Right lobe of liver (tissue), 6 donors: ENCODE results near the gene H1-8. TPM values are rescaled to one million over a fixed set of nuclear protein-coding genes. Genes with fewer than 3 reads are reported as not detected.

ENCODE experiments used
- ATAC-seq, 4 donors: fragments of 200-7000 bp; cut with Tn5 transposase; one replicate each; pipeline ENCODE4 v1.9.1; 2020; ENCODE audit warnings: mild to moderate bottlenecking in 4 of 4, moderate library complexity in 4 of 4
- DNase-seq, 3 donors: peaks; one replicate each; pipeline ENCODE4 v3.0.0-alpha.2; 2020
- H3K27ac ChIP-seq, 3 donors: fragments of 200-600 bp; one replicate each; pipeline ENCODE4 v1.8.0; 2022
- H3K27me3 ChIP-seq, 2 donors: fragments of 200-600 bp; one replicate each; pipeline ENCODE4 v1.8.0; 2022
- H3K36me3 ChIP-seq, 4 donors: fragments of 200-600 bp; sonication (generic) in 1 of 4; one replicate each; pipeline versions ENCODE4 v1.5.1 to v1.8.0; 2017 to 2022; ENCODE audit warnings: control low read depth in 1 of 4
- H3K4me1 ChIP-seq, 4 donors: fragments of 200-600 bp; sonication (generic) in 1 of 4; one replicate each; pipeline versions ENCODE4 v1.5.1 to v1.8.0; 2017 to 2022; ENCODE audit warnings: control low read depth in 1 of 4
- H3K4me3 ChIP-seq, 3 donors: fragments of 200-600 bp; one replicate each; pipeline ENCODE4 v1.8.0; 2022
- H3K9me3 ChIP-seq, 4 donors: fragments of 200-600 bp; sonication (generic) in 1 of 4; one replicate each; pipeline versions ENCODE4 v1.5.1 to v1.8.0; 2017 to 2022; ENCODE audit warnings: control low read depth in 1 of 4
- POLR2A ChIP-seq: fragments of 450-650 bp; IDR thresholded peaks from one replicate; pipeline ENCODE4 v1.6.1; 2017; ENCODE audit warnings: antibody characterized with exemption, mild to moderate bottlenecking
- WGBS: methylation state at CpG from one replicate; pipeline ENCODE4 v1.1.6; 2018; ENCODE audit warnings: low coverage, low lambda C conversion rate; ENCODE audit not compliant: insufficient coverage; ENCODE audit errors: missing lambda C conversion rate; 5-methylcytosine and 5-hydroxymethylcytosine counted together
- intact Hi-C, 2 donors: fragments of 100-400 bp; cut with DNase I; formaldehyde crosslinking; loops; one replicate each; pipeline versions ENCODE4 v1.11.2 to v1.14.1; 2022
- total RNA-seq, 6 experiments: library from RNA; depleted of rRNA in 2 of 6; stranded (reverse); fragments of >200 nt in 2 of 6; fragmentation: NEBNext Ultra II Directional in 3 of 6; extraction: Animal tissue kit (Norgen Biotek cat#: 25700) in 3 of 6; gene quantifications; one replicate each; pipeline versions ENCODE4 v1.1.0 to v1.2.4, GENCODE V29; 2016 to 2023
- TF ChIP-seq, protein P1 (sequence below), 4 donors: fragments of 200-600 bp in 3 of 4; fragments of 450-650 bp in 1 of 4; IDR thresholded peaks; one replicate each; pipeline versions ENCODE4 v1.5.1 to v1.8.0; 2016 to 2022; ENCODE audit warnings: antibody characterized with exemption in 4 of 4, mild to moderate bottlenecking in 2 of 4
- donor health status: DM: no; HTN: yes; CAD: no.
- donor health status: DM: no; HTN: no; CAD: no.
- donor health status: DM: no; HTN: no; CAD: no.
- donor health status: DM: no; HTN: yes; CAD: no.
- donor health status: DM: no; HTN: yes; CAD: no.

The H1-8 gene
- total RNA-seq, 6 experiments from 2014 or later = not detected

DNA sequence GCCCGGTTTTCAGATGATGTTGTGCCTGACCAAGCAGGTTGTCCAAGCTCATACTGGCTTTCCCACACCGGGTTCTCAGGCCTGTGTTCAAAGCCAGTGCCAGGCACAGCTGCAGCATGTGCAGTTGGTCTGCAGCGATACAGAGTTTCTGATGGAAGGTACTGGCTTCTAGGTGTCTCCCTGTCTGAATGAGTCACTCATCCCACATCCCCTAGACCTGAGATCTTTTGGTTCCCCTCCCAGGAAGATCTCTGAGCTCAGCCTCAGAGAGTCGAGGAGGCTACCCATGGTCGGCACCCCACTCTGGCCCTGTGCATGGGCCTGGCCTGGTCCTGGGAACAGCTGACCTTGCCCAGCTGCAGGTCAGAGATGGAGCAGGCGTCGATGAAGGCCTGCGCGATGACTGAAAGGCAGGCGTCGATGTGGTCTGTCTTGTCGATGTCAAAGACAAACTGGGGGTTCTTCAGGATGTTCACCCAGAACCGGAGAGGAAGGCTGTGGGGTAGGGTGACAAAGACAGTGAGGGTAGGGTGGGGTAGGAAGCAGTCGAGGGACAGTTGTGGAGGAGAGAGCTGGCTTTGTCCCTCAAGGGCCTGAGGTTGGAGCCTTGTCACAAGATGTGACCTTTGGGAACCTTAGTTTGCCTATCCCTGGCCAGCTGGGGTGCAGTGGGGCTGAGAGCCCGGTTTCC is 15.3 kb downstream of the H1-8 start:
- Histone ChIP-seq H3K4me3 (no peak overlapping the region), H3K9me3 (no peaks in the 10 kb centered on the region), H3K27ac (no peak overlapping the region), H3K27me3 (no peaks in the 10 kb centered on the region), H3K36me3 (no peaks in the 10 kb centered on the region), H3K4me1 (peaks cover 0 to 5% (median 0%) of the 10 kb centered on the region in 4 donors)
- WGBS = 72% methylated on average over 11 of the region's 15 CpGs
- TF ChIP-seq, protein P1, sequence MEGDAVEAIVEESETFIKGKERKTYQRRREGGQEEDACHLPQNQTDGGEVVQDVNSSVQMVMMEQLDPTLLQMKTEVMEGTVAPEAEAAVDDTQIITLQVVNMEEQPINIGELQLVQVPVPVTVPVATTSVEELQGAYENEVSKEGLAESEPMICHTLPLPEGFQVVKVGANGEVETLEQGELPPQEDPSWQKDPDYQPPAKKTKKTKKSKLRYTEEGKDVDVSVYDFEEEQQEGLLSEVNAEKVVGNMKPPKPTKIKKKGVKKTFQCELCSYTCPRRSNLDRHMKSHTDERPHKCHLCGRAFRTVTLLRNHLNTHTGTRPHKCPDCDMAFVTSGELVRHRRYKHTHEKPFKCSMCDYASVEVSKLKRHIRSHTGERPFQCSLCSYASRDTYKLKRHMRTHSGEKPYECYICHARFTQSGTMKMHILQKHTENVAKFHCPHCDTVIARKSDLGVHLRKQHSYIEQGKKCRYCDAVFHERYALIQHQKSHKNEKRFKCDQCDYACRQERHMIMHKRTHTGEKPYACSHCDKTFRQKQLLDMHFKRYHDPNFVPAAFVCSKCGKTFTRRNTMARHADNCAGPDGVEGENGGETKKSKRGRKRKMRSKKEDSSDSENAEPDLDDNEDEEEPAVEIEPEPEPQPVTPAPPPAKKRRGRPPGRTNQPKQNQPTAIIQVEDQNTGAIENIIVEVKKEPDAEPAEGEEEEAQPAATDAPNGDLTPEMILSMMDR (IDR thresholded peaks at IDR 0.05) = no peak
- TF ChIP-seq POLR2A = no peak
- ATAC-seq (no peak), DNase-seq (no peak)
- intact Hi-C loops = no loop called here

DNA sequence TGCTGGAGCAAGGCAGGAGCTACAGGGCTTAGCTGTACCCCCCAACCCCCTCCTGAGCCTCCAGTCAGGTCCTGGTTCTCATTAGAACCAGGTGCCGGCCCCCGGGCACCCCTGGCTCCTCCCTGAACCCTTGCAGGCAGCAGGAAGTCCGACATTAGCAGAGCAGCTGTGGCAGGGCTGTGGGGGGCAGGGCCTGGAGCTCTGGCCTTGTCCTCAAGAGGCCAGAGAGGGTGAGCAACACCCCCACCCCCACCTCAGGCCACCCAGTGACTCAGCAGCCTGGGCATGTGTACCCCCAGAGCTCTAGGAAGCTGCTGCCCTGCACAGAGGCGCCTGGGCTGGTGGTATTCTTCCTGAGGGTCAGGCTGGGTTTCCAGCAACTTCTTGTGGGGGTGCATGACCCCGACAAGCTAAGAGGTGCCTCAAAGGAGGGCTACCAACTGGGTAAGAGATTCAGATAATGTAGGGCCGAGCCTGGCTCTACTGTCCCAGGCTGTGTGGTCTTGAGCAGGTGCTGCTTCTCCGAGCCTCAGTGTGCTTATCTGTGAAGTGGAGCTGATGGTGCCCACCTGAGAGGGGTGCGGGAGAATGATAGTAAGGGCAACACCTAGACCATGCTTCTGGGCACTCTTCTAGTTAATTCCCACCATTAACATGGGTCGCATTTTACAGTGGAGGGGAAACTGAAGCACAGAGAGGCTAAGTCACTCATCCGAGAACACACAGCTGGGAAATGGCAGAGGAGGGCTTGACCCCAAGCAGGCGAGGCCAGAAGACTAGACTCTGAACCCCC is 16.0 kb downstream of the H1-8 start:
- H3K4me3 ChIP-seq = no peak overlapping the region
- intact Hi-C loops = no loop called here
- WGBS = 46% methylated on average over 2 of the region's 11 CpGs
- no peak for TF ChIP-seq POLR2A
- TF ChIP-seq, protein P1 (IDR thresholded peaks at IDR 0.05) = no peak
- H3K9me3 ChIP-seq = no peaks in the 10 kb centered on the region
- H3K36me3 ChIP-seq = no peaks in the 10 kb centered on the region
- no peaks in the 10 kb centered on the region for H3K27me3 ChIP-seq
- H3K4me1 ChIP-seq = peaks cover 0 to under 1% (median 0%) of the 10 kb centered on the region in 4 donors
- DNase-seq (no peak), ATAC-seq (no peak)
- H3K27ac ChIP-seq = no peak overlapping the region

DNA sequence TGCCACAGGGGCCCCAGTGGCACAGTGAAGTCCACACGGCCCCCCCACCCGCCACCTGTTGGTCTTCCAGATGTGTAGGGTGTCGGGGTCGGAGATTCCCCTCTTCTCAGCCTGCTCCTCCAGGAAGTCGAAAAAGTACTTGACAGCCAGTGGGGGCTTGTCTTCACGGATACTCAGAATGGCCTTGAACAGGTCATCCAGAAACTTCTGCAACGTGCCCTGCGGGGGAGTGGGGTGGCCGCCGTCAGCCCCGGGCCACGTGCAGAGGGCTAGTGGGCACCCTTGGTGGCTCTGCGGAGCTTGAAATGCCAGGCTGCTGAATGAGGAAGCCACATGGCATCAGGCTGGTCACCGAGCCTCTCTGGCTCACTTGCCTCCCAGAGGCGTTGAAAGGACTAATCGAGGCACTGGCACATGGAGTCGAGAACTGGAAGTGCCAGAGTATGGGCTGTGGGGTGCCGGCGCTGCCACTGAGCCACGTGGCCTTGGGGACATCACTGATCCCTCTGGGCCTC is 16.6 kb downstream of the H1-8 start:
- TF ChIP-seq POLR2A = no peak
- TF ChIP-seq, protein P1 (IDR thresholded peaks at IDR 0.05) = no peak
- ATAC-seq (no peak), DNase-seq (no peak)
- intact Hi-C loops = no loop called here
- no peaks in the 10 kb centered on the region for H3K36me3 ChIP-seq
- no peak overlapping the region for H3K27ac ChIP-seq
- no peaks in the 10 kb centered on the region for H3K27me3 ChIP-seq
- H3K4me3 ChIP-seq = no peak overlapping the region
- no peaks in the 10 kb centered on the region for H3K4me1 ChIP-seq
- no CpG with 5 or more reads among the region's 20 CpGs for WGBS
- H3K9me3 ChIP-seq = no peaks in the 10 kb centered on the region

DNA sequence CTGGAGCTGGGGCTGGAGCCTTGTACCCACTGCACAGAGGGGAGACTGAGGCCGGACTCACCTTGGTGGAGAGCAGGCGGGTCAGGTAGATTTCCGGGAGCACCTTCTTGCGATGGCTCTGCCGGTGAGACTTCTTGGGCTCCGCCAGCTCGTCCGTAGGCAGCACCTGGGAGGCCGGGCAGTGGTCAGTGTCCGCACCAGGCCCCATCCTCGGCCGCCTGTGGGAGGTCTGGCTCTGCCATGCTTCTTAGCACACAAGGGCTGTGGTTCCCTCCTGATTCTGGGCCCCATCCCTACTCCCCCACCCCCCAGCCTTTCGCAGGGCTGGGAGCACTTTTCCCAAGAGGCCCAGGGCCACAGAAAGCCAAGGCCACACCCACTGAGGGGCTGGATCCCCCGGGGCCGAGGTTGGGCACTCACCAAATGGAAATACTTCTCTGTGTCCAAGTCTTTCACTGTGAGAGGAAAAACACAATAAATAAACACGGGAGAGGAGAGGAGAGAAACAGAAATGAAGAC is 17.4 kb downstream of the H1-8 start:
- H3K27ac ChIP-seq = no peak overlapping the region

More for the DNA sequence above, 17.4 kb downstream of the H1-8 start:
- ATAC-seq = no peak
- Histone ChIP-seq H3K4me3 (no peak overlapping the region), H3K9me3 (no peaks in the 10 kb centered on the region), H3K36me3 (no peaks in the 10 kb centered on the region), H3K27me3 (no peaks in the 10 kb centered on the region), H3K4me1 (no peaks in the 10 kb centered on the region)
- 51% methylated on average over 7 of the region's 16 CpGs for WGBS
- intact Hi-C loops = no loop called here
- TF ChIP-seq, protein P1 (IDR thresholded peaks at IDR 0.05) = no peak
- TF ChIP-seq POLR2A = no peak
- DNase-seq = no peak
